Measurements from ENCODE around the gene HERPUD1. TPM values are rescaled to one million over a fixed set of nuclear protein-coding genes. Genes with fewer than 3 reads are reported as not detected.

Gene HERPUD1
- total and polyA plus RNA-seq, 2 of the 13 experiments (the other 11 are each of a cell fraction or from before 2014, with no cell fraction given), result 96.2 to 323 TPM

- peak; percentile 30 to 86; a peak in 2 of 4 replicates for TF ChIP-seq NR2F1 (CRISPR knock-in tag; IDR thresholded peaks at IDR 0.05)
- peak; percentile 32; the same call in 1 of the 2 replicates for TF ChIP-seq MAX (IDR thresholded peaks at IDR 0.05)
- TF ChIP-seq ZNF563 (CRISPR knock-in tag; IDR thresholded peaks at IDR 0.05), result no peak
- TF ChIP-seq NRL (CRISPR knock-in tag; IDR thresholded peaks at IDR 0.05; ENCODE audit: borderline replicate concordance), result 0 out of 2 replicates have a peak, but pooled peaks have one; percentile 8
- TF ChIP-seq GLMP (CRISPR knock-in tag; IDR thresholded peaks at IDR 0.05; ENCODE audit: borderline replicate concordance), result no peak
- no peak for TF ChIP-seq ZNF337 (CRISPR knock-in tag; IDR thresholded peaks at IDR 0.05; ENCODE audit: borderline replicate concordance, low read depth)
- TF ChIP-seq RCOR2 (CRISPR knock-in tag; IDR thresholded peaks at IDR 0.05), result no peak
- TF ChIP-seq HOXA3 (CRISPR knock-in tag; IDR thresholded peaks at IDR 0.05), result no peak
- no peak for TF ChIP-seq SKI (IDR thresholded peaks at IDR 0.05; ENCODE audit: partially characterized antibody)
- no peak for TF ChIP-seq HES4 (CRISPR knock-in tag; IDR thresholded peaks at IDR 0.05; ENCODE audit: borderline replicate concordance)
- TF ChIP-seq ZNF549 (CRISPR knock-in tag; IDR thresholded peaks at IDR 0.05), result no peak
- TF ChIP-seq SETDB1 (CRISPR knock-in tag; IDR thresholded peaks at IDR 0.05; ENCODE audit: borderline replicate concordance), result no peak
- 0 out of 2 replicates have a peak, but pooled peaks have one; percentile 51 for TF ChIP-seq KDM1A (CRISPR knock-in tag; IDR thresholded peaks at IDR 0.05)
- no peak for TF ChIP-seq POLR2A (IDR thresholded peaks at IDR 0.05; ENCODE audit: insufficient read depth in 1 of 2, low read depth in 2 of 2, low read length in 2 of 2)
- TF ChIP-seq ZSCAN22 (CRISPR knock-in tag; IDR thresholded peaks at IDR 0.05), result no peak
- no peak for TF ChIP-seq ZNF264 (CRISPR knock-in tag; IDR thresholded peaks at IDR 0.05)
- TF ChIP-seq ZNF619 (CRISPR knock-in tag; IDR thresholded peaks at IDR 0.05), result no peak
- peak; percentile 60 for TF ChIP-seq RARA (CRISPR knock-in tag; IDR thresholded peaks at IDR 0.05)
- TF ChIP-seq ZFP36 (IDR thresholded peaks at IDR 0.05; ENCODE audit: borderline replicate concordance, low read depth, low read length, partially characterized antibody), result peak; percentile 91
- no peak for TF ChIP-seq CEBPZ (IDR thresholded peaks at IDR 0.05; ENCODE audit: low read length)
- TF ChIP-seq TP53 (CRISPR knock-in tag; conservative IDR thresholded peaks at IDR 0.05), result no peak
- no peak for TF ChIP-seq ZNF382 (CRISPR knock-in tag; IDR thresholded peaks at IDR 0.05; ENCODE audit: borderline replicate concordance)
- no peak for TF ChIP-seq ZSCAN30 (CRISPR knock-in tag; IDR thresholded peaks at IDR 0.05)
- peak; percentile 99 for TF ChIP-seq ZNF768 (CRISPR knock-in tag; IDR thresholded peaks at IDR 0.05)
- no peak for TF ChIP-seq UBTF (CRISPR knock-in tag; IDR thresholded peaks at IDR 0.05)
These were observed 46.3 kb upstream of the HERPUD1 start (continued) for GRCh38 chr16:56885446-56886162.
